Lung (tissue), 12 donors: ENCODE measurements around the gene NOX5. TPM values are rescaled to one million over a fixed set of nuclear protein-coding genes. Genes with fewer than 3 reads are reported as not detected.

Experiments
- ATAC-seq: fragments of 200-7000 bp; cut with Tn5 transposase; one replicate; pipeline ENCODE4 v1.9.1; 2020; ENCODE audit warnings: moderate number of reproducible peaks; ENCODE audit not compliant: insufficient read depth, low FRiP score
- DNase-seq, 3 donors: peaks; one replicate each; pipeline ENCODE4 v3.0.0-alpha.2; 2013 to 2017
- H3K27ac ChIP-seq, 2 donors: one replicate each; pipeline ENCODE4 v1.5.1; 2013; ENCODE audit warnings: mild to moderate bottlenecking in 2 of 2, moderate library complexity in 2 of 2, control low read depth in 1 of 2, inconsistent platforms in 1 of 2, low read depth in 1 of 2, low read length in 1 of 2
- H3K27me3 ChIP-seq, 3 donors: one replicate each; pipeline ENCODE4 v1.5.1; 2013; ENCODE audit warnings: low read length in 2 of 3; ENCODE audit not compliant: control insufficient read depth in 3 of 3, insufficient read depth in 3 of 3
- H3K36me3 ChIP-seq, 4 donors: one replicate each; pipeline ENCODE4 v1.5.1; 2013; ENCODE audit warnings: low read length in 4 of 4, mild to moderate bottlenecking in 1 of 4, moderate library complexity in 1 of 4; ENCODE audit not compliant: control insufficient read depth in 4 of 4, insufficient read depth in 4 of 4
- H3K4me1 ChIP-seq, 5 donors: one replicate each; pipeline ENCODE4 v1.5.1; 2013; ENCODE audit warnings: low read length in 5 of 5, mild to moderate bottlenecking in 2 of 5, moderate library complexity in 1 of 5; ENCODE audit not compliant: control insufficient read depth in 5 of 5, insufficient read depth in 5 of 5
- H3K4me3 ChIP-seq: one replicate; pipeline ENCODE4 v1.5.1; 2013; ENCODE audit warnings: mild to moderate bottlenecking, control low read depth, moderate library complexity
- H3K9ac ChIP-seq, 2 donors: one replicate each; pipeline ENCODE4 v1.5.1; 2013; ENCODE audit warnings: low read length in 2 of 2, control low read depth in 1 of 2; ENCODE audit not compliant: insufficient read depth in 1 of 2
- H3K9me3 ChIP-seq, 4 donors: one replicate each; pipeline ENCODE4 v1.5.1; 2013; ENCODE audit warnings: low read length in 3 of 4, mild to moderate bottlenecking in 1 of 4, moderate library complexity in 1 of 4; ENCODE audit not compliant: control insufficient read depth in 4 of 4, insufficient read depth in 3 of 4
- CTCF ChIP-seq: IDR thresholded peaks from 2 replicates; pipeline ENCODE4 v1.5.1; 2012; ENCODE audit warnings: mild to moderate bottlenecking; ENCODE audit errors: control extremely low read depth, extremely low read depth
- WGBS, 2 donors: extraction: QIAGEN DNeasy Blood & Tissue Kit; methylation state at CpG; one replicate each; pipeline ENCODE4 v1.1.7; 2013; 5-methylcytosine and 5-hydroxymethylcytosine counted together
- polyA plus RNA-seq, 2 donors: library from polyadenylated mRNA; stranded (reverse); fragments of 200-250 nt; gene quantifications; one replicate each; pipeline ENCODE4 v1.2.1, GENCODE V29; 2013
- total RNA-seq, 2 donors: library from RNA; depleted of rRNA in 1 of 2; stranded (reverse); fragments of >200 nt in 1 of 2; gene quantifications; one replicate each; pipeline ENCODE4 v1.2.1, GENCODE V29; 2014 to 2021
- donor health status: control.
- donor health status: control.
- donor health status: Bipolar disorder and iron deficiency.
- donor health status: healthy.
- donor health status: DM: yes; HTN: yes; CAD: no.

The NOX5 gene
- total and polyA plus RNA-seq, 4 donors = 0.03 to 0.77 (median 0.09) TPM

DNA sequence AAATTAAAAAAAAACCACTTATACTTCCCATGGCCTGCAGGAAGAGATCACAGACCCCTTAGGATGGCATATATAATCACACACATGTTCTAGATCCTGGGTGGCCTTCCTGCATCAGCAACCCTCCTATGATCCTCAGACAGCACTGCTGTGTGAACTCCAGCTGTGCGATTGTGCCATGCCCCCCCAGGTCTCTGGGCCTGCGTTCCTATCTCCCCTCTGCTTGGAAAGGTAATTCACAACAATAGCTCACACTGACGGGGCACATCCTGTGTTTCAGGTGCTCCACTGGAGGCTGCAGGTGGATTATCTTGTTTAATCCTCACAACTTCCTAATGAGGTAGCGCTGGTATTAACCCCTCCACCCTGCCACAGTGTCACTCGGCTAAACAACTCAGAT lies 74.8 kb downstream of the NOX5 start:
- Histone ChIP-seq H3K4me3 (no peak overlapping the region), H3K4me1 (peaks cover 0 to 4% (median 0%) of the 10 kb centered on the region in 5 donors), H3K36me3 (no peaks in the 10 kb centered on the region), H3K27me3 (peaks cover 0 to 3% (median 0%) of the 10 kb centered on the region in 3 donors), H3K9ac (no peak overlapping the region), H3K9me3 (no peaks in the 10 kb centered on the region), H3K27ac (no peak overlapping the region)
- 92 to 93% methylated on average over 5 of the region's 5 CpGs for WGBS, 2 donors
- ATAC-seq (no peak), DNase-seq (no peak)
- TF ChIP-seq CTCF = no peak

- H3K4me3 ChIP-seq = no peak overlapping the region
- H3K9me3 ChIP-seq = no peaks in the 10 kb centered on the region
- no peaks in the 10 kb centered on the region for H3K36me3 ChIP-seq
- no peak for DNase-seq
- ATAC-seq = no peak
- H3K4me1 ChIP-seq = peaks cover 0 to 1% (median 0%) of the 10 kb centered on the region in 5 donors
- no peak overlapping the region for H3K27ac ChIP-seq
- H3K27me3 ChIP-seq = peaks cover 0 to 3% (median 0%) of the 10 kb centered on the region in 3 donors
- no peak overlapping the region for H3K9ac ChIP-seq
- no peak for TF ChIP-seq CTCF
- WGBS, 2 donors = 58 to 69% methylated on average over 5 of the region's 5 CpGs
Observed at GRCh38 chr15:69090197-69090948, 75.9 kb downstream of the NOX5 start.

- Histone ChIP-seq H3K9me3 (no peaks in the 10 kb centered on the region), H3K4me3 (no peak overlapping the region), H3K9ac (no peak overlapping the region), H3K27me3 (peaks cover 0 to 3% (median 0%) of the 10 kb centered on the region in 3 donors), H3K27ac (no peak overlapping the region), H3K36me3 (no peaks in the 10 kb centered on the region), H3K4me1 (peaks cover 0 to 1% (median 0%) of the 10 kb centered on the region in 5 donors)
- 100% methylated on average over 1 of the region's 1 CpG for WGBS, 2 donors
- no peak for ATAC-seq
- no peak for TF ChIP-seq CTCF
- DNase-seq = no peak
Observed at GRCh38 chr15:69091654-69092053, 77.2 kb downstream of the NOX5 start.
